Urinary bladder (tissue), 4 donors: ENCODE data around the gene MDM4. TPM values are rescaled to one million over a fixed set of nuclear protein-coding genes. Genes with fewer than 3 reads are reported as not detected.

Source experiments
- DNase-seq: peaks from one replicate; pipeline ENCODE4 v3.0.0-alpha.2; 2015; ENCODE audit errors: extremely low spot score
- H3K27ac ChIP-seq: one replicate; pipeline ENCODE4 v1.5.1; 2013; ENCODE audit warnings: low read depth, mild to moderate bottlenecking, moderate library complexity
- H3K36me3 ChIP-seq: one replicate; pipeline ENCODE4 v1.6.1; 2013; ENCODE audit warnings: mild to moderate bottlenecking, moderate library complexity; ENCODE audit not compliant: insufficient read depth
- H3K4me1 ChIP-seq: one replicate; pipeline ENCODE4 v1.6.1; 2013; ENCODE audit warnings: mild to moderate bottlenecking, moderate library complexity; ENCODE audit not compliant: insufficient read depth
- H3K4me3 ChIP-seq: one replicate; pipeline ENCODE4 v1.5.1; 2013; ENCODE audit warnings: low read depth, low read length
- WGBS: extraction: QIAGEN DNeasy Blood & Tissue Kit; methylation state at CpG from one replicate; pipeline ENCODE4 v1.1.7; 2013; 5-methylcytosine and 5-hydroxymethylcytosine counted together
- polyA plus RNA-seq: library from polyadenylated mRNA; stranded (reverse); fragments of 200-250 nt; gene quantifications from one replicate; pipeline ENCODE4 v1.2.3, GENCODE V29; 2013
- total RNA-seq: library from RNA; depleted of rRNA; stranded (reverse); fragments of >200 nt; gene quantifications from one replicate; pipeline ENCODE4 v1.2.3, GENCODE V29; 2014
- donor health status: healthy with polysubstance abuse.
- donor health status: healthy.

MDM4 gene
- total RNA-seq = 148 TPM
- polyA plus RNA-seq = 4.4 TPM

GRCh38 chr1:204516180-204516879 is at the start of gene MDM4:
MDM4 (plus strand) TSS chr1:204516406; CDS start chr1:204525519, 9,113 bp downstream.
- under 1% methylated on average over 43 of the region's 43 CpGs for WGBS
- peak; percentile 92 for DNase-seq
- Histone ChIP-seq H3K27ac (peak within 1 kb of the TSS; percentile 97), H3K4me3 (peak within 1 kb of the TSS; percentile 64), H3K4me1 (peaks cover 5% of the 10 kb centered on the region), H3K36me3 (no peaks in the 10 kb centered on the region)

- WGBS = 71% methylated on average over 17 of the region's 17 CpGs
- no peak for DNase-seq
- Histone ChIP-seq H3K27ac (no peak overlapping the region), H3K36me3 (peaks cover 2% of the 10 kb centered on the region), H3K4me1 (no peaks in the 10 kb centered on the region), H3K4me3 (no peak overlapping the region)
Observed at GRCh38 chr1:204466416-204467405, 49.5 kb upstream of the MDM4 start.

- peaks cover 2% of the 10 kb centered on the region for H3K36me3 ChIP-seq
- no peak for DNase-seq
- 87% methylated on average over 10 of the region's 10 CpGs for WGBS
- no peak overlapping the region for H3K4me3 ChIP-seq
- H3K27ac ChIP-seq = no peak overlapping the region
- H3K4me1 ChIP-seq = no peaks in the 10 kb centered on the region
Observed at GRCh38 chr1:204468206-204468605, 48.0 kb upstream of the MDM4 start.

GRCh38 chr1:204468766-204469302 is 47.4 kb upstream of the MDM4 start:
- Histone ChIP-seq H3K4me1 (no peaks in the 10 kb centered on the region), H3K4me3 (no peak overlapping the region), H3K36me3 (peaks cover 2% of the 10 kb centered on the region), H3K27ac (no peak overlapping the region)
- no peak for DNase-seq
- 87% methylated on average over 18 of the region's 18 CpGs for WGBS

GRCh38 chr1:204469304-204469703 is 46.9 kb upstream of the MDM4 start:
- H3K27ac ChIP-seq = no peak overlapping the region
- DNase-seq = no peak
- no peaks in the 10 kb centered on the region for H3K4me1 ChIP-seq
- 89% methylated on average over 10 of the region's 10 CpGs for WGBS
- no peak overlapping the region for H3K4me3 ChIP-seq
- peaks cover 2% of the 10 kb centered on the region for H3K36me3 ChIP-seq

GRCh38 chr1:204471687-204472086 is 44.5 kb upstream of the MDM4 start:
- Histone ChIP-seq H3K4me1 (peaks cover 2% of the 10 kb centered on the region), H3K36me3 (peaks cover 2% of the 10 kb centered on the region), H3K27ac (no peak overlapping the region), H3K4me3 (no peak overlapping the region)
- no peak for DNase-seq
- WGBS = 94% methylated on average over 4 of the region's 4 CpGs

- Histone ChIP-seq H3K4me3 (no peak overlapping the region), H3K4me1 (peaks cover 2% of the 10 kb centered on the region), H3K27ac (no peak overlapping the region), H3K36me3 (peaks cover 2% of the 10 kb centered on the region)
- DNase-seq = no peak
- WGBS = 99% methylated on average over 2 of the region's 2 CpGs
Observed at GRCh38 chr1:204472660-204473059, 43.5 kb upstream of the MDM4 start.

- DNase-seq = no peak
- Histone ChIP-seq H3K4me3 (no peak overlapping the region), H3K36me3 (peaks cover 2% of the 10 kb centered on the region), H3K27ac (no peak overlapping the region), H3K4me1 (peaks cover 2% of the 10 kb centered on the region)
- 57% methylated on average over 1 of the region's 1 CpG for WGBS
Observed at GRCh38 chr1:204473400-204473965, 42.7 kb upstream of the MDM4 start.

- 78% methylated on average over 9 of the region's 9 CpGs for WGBS
- Histone ChIP-seq H3K4me3 (no peak overlapping the region), H3K36me3 (no peaks in the 10 kb centered on the region), H3K4me1 (peaks cover 2% of the 10 kb centered on the region), H3K27ac (no peak overlapping the region)
- no peak for DNase-seq
Observed at GRCh38 chr1:204475656-204476432, 40.4 kb upstream of the MDM4 start.

GRCh38 chr1:204476563-204476962 is 39.6 kb upstream of the MDM4 start:
- no peak overlapping the region for H3K4me3 ChIP-seq
- DNase-seq = no peak
- no peak overlapping the region for H3K27ac ChIP-seq
- WGBS = 77% methylated on average over 5 of the region's 5 CpGs
- no peaks in the 10 kb centered on the region for H3K36me3 ChIP-seq
- H3K4me1 ChIP-seq = peaks cover 2% of the 10 kb centered on the region

GRCh38 chr1:204477036-204477740 is 39.0 kb upstream of the MDM4 start:
- Histone ChIP-seq H3K4me1 (peaks cover 2% of the 10 kb centered on the region), H3K36me3 (no peaks in the 10 kb centered on the region), H3K4me3 (no peak overlapping the region), H3K27ac (no peak overlapping the region)
- 63% methylated on average over 5 of the region's 5 CpGs for WGBS
- no peak for DNase-seq

GRCh38 chr1:204478172-204478899 is 37.9 kb upstream of the MDM4 start:
- 58% methylated on average over 7 of the region's 7 CpGs for WGBS
- DNase-seq = no peak
- H3K4me1 ChIP-seq = peaks cover 2% of the 10 kb centered on the region
- H3K4me3 ChIP-seq = no peak overlapping the region
- H3K27ac ChIP-seq = no peak overlapping the region
- no peaks in the 10 kb centered on the region for H3K36me3 ChIP-seq
